GM12892 (cell line): Measurements from ENCODE around the gene NAV3.

Source experiments
- POLR2A ChIP-seq: IDR thresholded peaks from 2 replicates; pipeline ENCODE4 v1.6.1; 2011; ENCODE audit warnings: low read depth, low read length, control low read depth
- POLR2AphosphoS5 ChIP-seq: IDR thresholded peaks from 2 replicates; pipeline ENCODE4 v1.6.1; 2011; ENCODE audit warnings: low read depth, low read length, control low read depth

DNA sequence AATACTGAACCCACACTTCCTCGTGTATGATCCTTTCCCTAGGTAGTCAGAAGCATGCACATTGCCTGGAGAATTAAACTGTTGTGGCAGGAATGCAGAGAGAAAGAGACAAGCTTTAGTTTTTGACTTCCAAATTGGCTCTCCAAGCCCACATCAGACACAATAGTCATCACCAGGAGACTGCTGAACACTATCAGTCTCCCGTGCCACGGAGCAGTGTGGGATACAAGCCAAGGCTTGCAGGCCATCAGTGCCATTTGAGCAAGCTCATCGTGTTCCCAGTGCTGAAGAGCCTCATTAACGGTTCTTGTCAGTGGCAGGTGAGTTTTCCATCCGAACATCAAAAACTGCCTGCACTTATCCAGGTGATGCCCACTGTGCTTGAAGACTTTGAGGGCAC lies 410.8 kb downstream of the NAV3 start:
- TF ChIP-seq POLR2A: no peak
- no peak for TF ChIP-seq POLR2AphosphoS5
